Measurements from ENCODE around the gene IL12RB1. TPM values are rescaled to one million over a fixed set of nuclear protein-coding genes. Genes with fewer than 3 reads are reported as not detected.

IL12RB1 gene
- total RNA-seq, 3 donors from 2014 or later: 1.8 to 4.0 (median 2.2) TPM

- intact Hi-C loops (cut with DNase I, micrococcal nuclease): no loop called here
- Histone ChIP-seq H3K9me3 (no peaks in the 10 kb centered on the region), H3K4me1 (ENCODE audit: low read depth) (peaks cover 17% of the 10 kb centered on the region), H3K4me3 (no peak overlapping the region), H3K36me3 (ENCODE audit: low read depth) (no peaks in the 10 kb centered on the region)
- DNase-seq (peak in 2 of 3 donors; percentile 61 to 81), ATAC-seq (peak; percentile 29)
- no peak for TF ChIP-seq CTCF (IDR thresholded peaks at IDR 0.05)
These were observed 12.3 kb upstream of the IL12RB1 start for GRCh38 chr19:18098891-18099622.

GRCh38 chr19:18097993-18098890, 11.5 kb upstream of the IL12RB1 start:
- DNase-seq (no peak), ATAC-seq (no peak)
- Histone ChIP-seq H3K9me3 (no peaks in the 10 kb centered on the region), H3K4me1 (ENCODE audit: low read depth) (peaks cover 15% of the 10 kb centered on the region), H3K4me3 (no peak overlapping the region), H3K36me3 (ENCODE audit: low read depth) (no peaks in the 10 kb centered on the region)
- intact Hi-C loops (cut with DNase I, micrococcal nuclease): no loop called here
- TF ChIP-seq CTCF (IDR thresholded peaks at IDR 0.05): no peak

GRCh38 chr19:18097217-18097992, 10.7 kb upstream of the IL12RB1 start, which contains the start of gene MAST3:
Gene MAST3, plus strand, starts transcription at chr19:18097778. Its CDS starts 15 bp downstream, at chr19:18097793.
- intact Hi-C loops (cut with DNase I, micrococcal nuclease): no loop called here
- no peaks in the 10 kb centered on the region for H3K36me3 ChIP-seq (ENCODE audit: low read depth)
- peaks cover 15% of the 10 kb centered on the region for H3K4me1 ChIP-seq (ENCODE audit: low read depth)
- no peaks in the 10 kb centered on the region for H3K9me3 ChIP-seq
- TF ChIP-seq CTCF (IDR thresholded peaks at IDR 0.05): no peak
- peak; percentile 99 for ATAC-seq
- peak; percentile 93 to 95 (median 94) for DNase-seq
- H3K4me3 ChIP-seq: no peak within 1 kb of the TSS

GRCh38 chr19:18096258-18096657, 9.5 kb upstream of the IL12RB1 start:
- no peak for TF ChIP-seq CTCF (IDR thresholded peaks at IDR 0.05)
- Histone ChIP-seq H3K4me1 (ENCODE audit: low read depth) (peaks cover 15% of the 10 kb centered on the region), H3K9me3 (no peaks in the 10 kb centered on the region), H3K4me3 (no peak overlapping the region), H3K36me3 (ENCODE audit: low read depth) (no peaks in the 10 kb centered on the region)
- intact Hi-C loops (cut with DNase I, micrococcal nuclease): no loop called here
- DNase-seq (no peak), ATAC-seq (no peak)

- no peak for ATAC-seq
- TF ChIP-seq CTCF (IDR thresholded peaks at IDR 0.05): no peak
- no peak overlapping the region for H3K4me3 ChIP-seq
- H3K36me3 ChIP-seq (ENCODE audit: low read depth): no peaks in the 10 kb centered on the region
- intact Hi-C loops (cut with DNase I, micrococcal nuclease): no loop called here
- peak in 1 of 3 donors; percentile 16 for DNase-seq
- H3K9me3 ChIP-seq: no peaks in the 10 kb centered on the region
- H3K4me1 ChIP-seq (ENCODE audit: low read depth): peaks cover 11% of the 10 kb centered on the region
These were observed 6.9 kb upstream of the IL12RB1 start for GRCh38 chr19:18093439-18094161.

Measured in mucosa of descending colon (tissue), 3 donors.